ENCODE data around the gene MAP7D2. TPM values are rescaled to one million over a fixed set of nuclear protein-coding genes. Genes with fewer than 3 reads are reported as not detected.

MAP7D2 gene
- total RNA-seq, 1 experiment from 2014 or later = 0.15 TPM

DNA sequence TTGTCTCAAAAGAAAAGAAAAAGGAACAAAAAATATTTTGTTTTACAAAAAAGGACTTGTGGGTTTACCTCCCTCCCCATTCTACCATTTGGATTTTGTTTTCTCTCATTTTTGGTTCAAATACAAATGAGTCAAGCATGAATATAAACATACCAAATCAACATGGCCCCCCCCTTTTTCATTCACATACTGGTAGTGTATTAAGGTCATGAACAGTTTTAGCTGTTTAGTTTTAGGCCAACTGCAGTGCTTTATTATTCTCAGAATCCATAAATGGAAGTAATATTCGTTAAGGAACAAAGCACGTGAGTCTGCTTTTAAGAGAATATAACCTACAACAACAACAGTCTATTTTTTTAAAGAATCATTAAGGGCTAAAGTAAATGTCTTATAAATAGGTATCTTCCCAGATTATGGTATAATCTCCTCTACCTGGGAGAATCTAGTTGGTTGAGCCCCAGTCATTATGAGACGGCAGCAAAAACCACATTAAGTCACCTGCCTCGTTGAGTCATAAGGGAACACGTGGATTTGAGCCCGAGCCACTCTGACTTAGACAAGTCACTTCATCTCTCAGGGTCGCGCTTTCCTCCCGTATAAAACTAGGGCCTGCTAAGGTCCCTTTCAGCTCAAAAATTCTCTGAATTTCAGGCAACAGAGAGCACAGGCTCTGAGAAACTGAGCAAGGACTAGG is 152.5 kb downstream of the MAP7D2 start:
- no peak for DNase-seq (ENCODE audit: low read depth, low spot score)
- Histone ChIP-seq H3K4me1 (ENCODE audit: control insufficient read depth in 1 of 2, insufficient read depth in 2 of 2, low read length in 2 of 2) (peaks cover 0 to 7% of the 10 kb centered on the region in 2 experiments; a peak in 2 of 4 replicates), H3K9me3 (ENCODE audit: control insufficient read depth in 1 of 2, insufficient read depth in 1 of 2, low read depth in 1 of 2, low read length in 2 of 2) (no peaks in the 10 kb centered on the region), H3K27me3 (ENCODE audit: insufficient read depth, low read length) (no peaks in the 10 kb centered on the region), H3K4me2 (ENCODE audit: low read length) (no peak overlapping the region), H3K27ac (ENCODE audit: low read depth, low read length) (no peak overlapping the region), H4K20me1 (ENCODE audit: insufficient read depth) (no peaks in the 10 kb centered on the region), H3K9me2 (ENCODE audit: insufficient read depth) (no peaks in the 10 kb centered on the region), H3K9ac (ENCODE audit: low read length) (no peak overlapping the region), H3K79me2 (ENCODE audit: insufficient read depth, low read length) (no peaks in the 10 kb centered on the region), H2AFZ (ENCODE audit: low read depth, low read length, poor library complexity, severe bottlenecking) (no peak overlapping the region), H3K36me3 (ENCODE audit: control insufficient read depth in 1 of 2, insufficient read depth in 2 of 2, low read length in 2 of 2) (no peaks in the 10 kb centered on the region; a peak in 1 of 4 replicates), H3K4me3 (replicated peaks in 1 of 2; ENCODE audit: low read depth in 1 of 2, low read length in 2 of 2) (no peak overlapping the region)
- TF ChIP-seq ELF1 (IDR thresholded peaks at IDR 0.05; ENCODE audit: borderline replicate concordance, low read depth) = no peak
- TF ChIP-seq EZH2 (IDR thresholded peaks at IDR 0.05) = no peak
- TF ChIP-seq, protein P1, sequence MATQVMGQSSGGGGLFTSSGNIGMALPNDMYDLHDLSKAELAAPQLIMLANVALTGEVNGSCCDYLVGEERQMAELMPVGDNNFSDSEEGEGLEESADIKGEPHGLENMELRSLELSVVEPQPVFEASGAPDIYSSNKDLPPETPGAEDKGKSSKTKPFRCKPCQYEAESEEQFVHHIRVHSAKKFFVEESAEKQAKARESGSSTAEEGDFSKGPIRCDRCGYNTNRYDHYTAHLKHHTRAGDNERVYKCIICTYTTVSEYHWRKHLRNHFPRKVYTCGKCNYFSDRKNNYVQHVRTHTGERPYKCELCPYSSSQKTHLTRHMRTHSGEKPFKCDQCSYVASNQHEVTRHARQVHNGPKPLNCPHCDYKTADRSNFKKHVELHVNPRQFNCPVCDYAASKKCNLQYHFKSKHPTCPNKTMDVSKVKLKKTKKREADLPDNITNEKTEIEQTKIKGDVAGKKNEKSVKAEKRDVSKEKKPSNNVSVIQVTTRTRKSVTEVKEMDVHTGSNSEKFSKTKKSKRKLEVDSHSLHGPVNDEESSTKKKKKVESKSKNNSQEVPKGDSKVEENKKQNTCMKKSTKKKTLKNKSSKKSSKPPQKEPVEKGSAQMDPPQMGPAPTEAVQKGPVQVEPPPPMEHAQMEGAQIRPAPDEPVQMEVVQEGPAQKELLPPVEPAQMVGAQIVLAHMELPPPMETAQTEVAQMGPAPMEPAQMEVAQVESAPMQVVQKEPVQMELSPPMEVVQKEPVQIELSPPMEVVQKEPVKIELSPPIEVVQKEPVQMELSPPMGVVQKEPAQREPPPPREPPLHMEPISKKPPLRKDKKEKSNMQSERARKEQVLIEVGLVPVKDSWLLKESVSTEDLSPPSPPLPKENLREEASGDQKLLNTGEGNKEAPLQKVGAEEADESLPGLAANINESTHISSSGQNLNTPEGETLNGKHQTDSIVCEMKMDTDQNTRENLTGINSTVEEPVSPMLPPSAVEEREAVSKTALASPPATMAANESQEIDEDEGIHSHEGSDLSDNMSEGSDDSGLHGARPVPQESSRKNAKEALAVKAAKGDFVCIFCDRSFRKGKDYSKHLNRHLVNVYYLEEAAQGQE (IDR thresholded peaks at IDR 0.05; ENCODE audit: low read depth) = no peak
- TF ChIP-seq, protein P2, sequence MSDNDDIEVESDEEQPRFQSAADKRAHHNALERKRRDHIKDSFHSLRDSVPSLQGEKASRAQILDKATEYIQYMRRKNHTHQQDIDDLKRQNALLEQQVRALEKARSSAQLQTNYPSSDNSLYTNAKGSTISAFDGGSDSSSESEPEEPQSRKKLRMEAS (IDR thresholded peaks at IDR 0.05) = no peak
- TF ChIP-seq ZNF274 (IDR thresholded peaks at IDR 0.05; ENCODE audit: low read depth, low read length) = no peak
- TF ChIP-seq SIN3A (IDR thresholded peaks at IDR 0.05; ENCODE audit: low read depth) = no peak
- TF ChIP-seq CTCF (IDR thresholded peaks at IDR 0.05 in 2 of 3, conservative IDR thresholded peaks at IDR 0.05 in 1 of 3; ENCODE audit: borderline replicate concordance in 1 of 3, insufficient read depth in 1 of 3, low read depth in 2 of 3, low read length in 2 of 3) = no peak
- intact Hi-C loops (cut with micrococcal nuclease) = no loop called here
- ATAC-seq = no peak; the same call in 1 of the 2 replicates
- RAD21 ChIA-PET (ENCODE audit: low non-redundant PET in 1 of 2, low total read pairs in 2 of 2, uncharacterized antibody in 2 of 2, unreplicated experiment in 2 of 2) = no interaction called here
- POLR2A ChIA-PET = no interaction called here
- no TSS peak for BruUV-seq (replicated peaks)
- CTCF ChIA-PET = no interaction called here

Data from HCT116 (cell line).